ENCODE data around the gene RGS6.

- TF ChIP-seq, protein P1, sequence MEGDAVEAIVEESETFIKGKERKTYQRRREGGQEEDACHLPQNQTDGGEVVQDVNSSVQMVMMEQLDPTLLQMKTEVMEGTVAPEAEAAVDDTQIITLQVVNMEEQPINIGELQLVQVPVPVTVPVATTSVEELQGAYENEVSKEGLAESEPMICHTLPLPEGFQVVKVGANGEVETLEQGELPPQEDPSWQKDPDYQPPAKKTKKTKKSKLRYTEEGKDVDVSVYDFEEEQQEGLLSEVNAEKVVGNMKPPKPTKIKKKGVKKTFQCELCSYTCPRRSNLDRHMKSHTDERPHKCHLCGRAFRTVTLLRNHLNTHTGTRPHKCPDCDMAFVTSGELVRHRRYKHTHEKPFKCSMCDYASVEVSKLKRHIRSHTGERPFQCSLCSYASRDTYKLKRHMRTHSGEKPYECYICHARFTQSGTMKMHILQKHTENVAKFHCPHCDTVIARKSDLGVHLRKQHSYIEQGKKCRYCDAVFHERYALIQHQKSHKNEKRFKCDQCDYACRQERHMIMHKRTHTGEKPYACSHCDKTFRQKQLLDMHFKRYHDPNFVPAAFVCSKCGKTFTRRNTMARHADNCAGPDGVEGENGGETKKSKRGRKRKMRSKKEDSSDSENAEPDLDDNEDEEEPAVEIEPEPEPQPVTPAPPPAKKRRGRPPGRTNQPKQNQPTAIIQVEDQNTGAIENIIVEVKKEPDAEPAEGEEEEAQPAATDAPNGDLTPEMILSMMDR (IDR thresholded peaks at IDR 0.05): no peak
- TF ChIP-seq POLR2A (IDR thresholded peaks at IDR 0.05) (no peak), EP300 (IDR thresholded peaks at IDR 0.05) (no peak)
These were observed 382.7 kb downstream of the RGS6 start for GRCh38 chr14:72314808-72315435.
